ENCODE results near the gene NSF.
"Not testable (repeated sequence)": the region's sequence is repeated elsewhere in the genome, so short reads cannot be mapped to it uniquely, and the experiment has no call there.

Gene NSF

DNA sequence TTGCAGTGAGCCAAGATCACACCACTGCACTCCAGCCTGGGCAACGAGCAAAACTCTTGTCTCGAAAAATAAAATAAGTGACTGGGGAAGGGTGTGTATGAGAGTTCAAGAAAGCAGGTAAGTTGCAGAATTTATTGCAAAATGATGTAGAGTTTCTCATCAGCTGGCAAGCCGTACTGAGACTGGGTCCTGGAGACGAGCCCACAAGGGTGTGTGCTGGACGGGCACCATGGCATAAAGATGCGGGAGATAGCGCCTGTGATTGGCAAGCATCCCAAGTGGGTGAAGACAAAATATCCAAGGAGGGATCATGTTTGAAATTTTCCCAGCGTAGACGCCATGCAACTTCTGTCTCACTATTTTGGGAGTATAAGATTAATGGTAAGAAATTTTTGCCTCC, 168.7 kb downstream of the NSF start:
- DNase-seq, result no peak

DNA sequence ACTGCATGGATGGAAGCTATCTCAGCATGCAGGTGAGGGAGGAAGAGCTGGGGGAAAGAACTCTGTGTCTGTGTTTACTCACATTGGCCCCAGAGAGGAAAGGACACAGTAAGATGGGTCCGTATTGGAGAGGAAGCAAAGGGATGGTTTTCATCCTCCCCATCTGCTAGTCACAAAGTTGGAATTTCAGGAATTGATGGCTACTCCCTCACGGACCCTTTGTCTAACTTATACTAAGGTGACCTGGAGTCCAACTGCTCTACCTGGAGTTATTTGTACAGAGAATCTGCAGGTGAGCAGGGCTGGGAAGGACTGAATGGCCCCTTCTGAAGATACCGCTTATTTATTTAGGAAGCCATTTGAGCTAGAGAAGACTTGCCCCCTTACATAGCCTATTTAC, 172.9 kb downstream of the NSF start:
- DNase-seq, result peak; percentile 17

DNA sequence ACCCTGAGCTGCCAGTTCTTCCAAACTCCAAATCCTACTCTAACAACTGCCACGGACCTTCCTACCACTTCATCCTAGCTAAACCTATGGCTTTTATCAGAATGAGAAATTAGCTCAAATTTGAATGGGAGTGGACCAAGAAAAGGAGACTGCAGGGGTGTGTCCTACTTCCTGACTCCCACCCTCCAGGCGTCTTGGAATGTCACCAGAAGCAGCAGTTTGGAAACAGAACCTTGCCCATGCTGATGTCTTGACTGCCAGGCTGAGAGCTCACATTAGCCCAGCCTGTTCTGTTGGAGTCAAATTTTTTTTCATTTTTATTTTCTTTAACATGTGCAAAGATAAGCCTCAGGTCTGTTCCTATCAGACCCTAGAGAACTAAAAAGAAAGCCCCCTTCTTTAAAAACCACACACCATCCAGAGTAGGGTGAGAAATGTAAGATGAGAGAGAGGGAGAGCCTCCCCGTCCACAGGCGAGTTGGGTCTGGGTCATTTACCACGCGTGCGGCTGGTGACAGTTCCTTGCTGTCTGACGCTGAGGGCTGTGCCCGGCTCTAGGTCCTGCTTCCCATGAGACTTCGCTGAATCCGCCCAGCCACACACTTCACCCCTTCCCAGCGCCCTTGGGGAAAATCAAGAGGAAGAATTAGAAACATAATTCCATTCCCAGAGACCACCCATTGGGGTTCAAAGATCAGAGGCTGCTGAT, 173.7 kb downstream of the NSF start:
- no peak for DNase-seq

DNA sequence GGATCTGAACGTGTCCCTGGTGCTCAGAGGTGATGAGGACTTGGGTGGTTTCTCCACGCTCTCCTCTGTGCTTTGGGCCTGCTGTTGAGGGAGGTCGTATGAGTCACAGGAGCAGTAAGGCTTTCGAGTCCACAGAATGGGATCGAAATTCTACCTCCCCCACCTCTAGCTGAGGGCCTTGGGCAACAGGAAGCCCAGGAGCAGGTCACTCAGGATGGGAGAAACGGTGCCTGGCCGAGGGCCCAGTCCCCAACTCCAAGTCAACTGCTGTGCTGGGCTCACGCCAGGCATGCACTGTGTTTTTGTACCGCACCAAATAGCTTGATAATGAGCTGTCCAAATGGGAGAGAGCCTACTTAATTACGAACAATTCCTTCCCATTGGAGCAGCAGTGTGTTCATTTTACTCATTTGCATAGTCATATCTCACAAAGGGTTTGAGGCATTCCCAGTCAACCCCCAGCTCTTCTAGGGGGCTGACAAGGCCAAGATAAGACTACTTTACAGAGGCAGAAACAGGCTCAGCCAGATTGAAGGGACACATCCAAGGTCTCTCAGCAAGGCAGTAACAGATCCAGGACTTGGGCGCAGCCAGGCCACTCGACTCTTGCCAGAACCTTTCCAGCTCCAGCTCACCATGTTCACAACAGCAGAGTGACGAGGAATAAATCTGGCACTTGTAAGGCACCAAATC, 174.4 kb downstream of the NSF start:
- DNase-seq, result peak; percentile 98

DNA sequence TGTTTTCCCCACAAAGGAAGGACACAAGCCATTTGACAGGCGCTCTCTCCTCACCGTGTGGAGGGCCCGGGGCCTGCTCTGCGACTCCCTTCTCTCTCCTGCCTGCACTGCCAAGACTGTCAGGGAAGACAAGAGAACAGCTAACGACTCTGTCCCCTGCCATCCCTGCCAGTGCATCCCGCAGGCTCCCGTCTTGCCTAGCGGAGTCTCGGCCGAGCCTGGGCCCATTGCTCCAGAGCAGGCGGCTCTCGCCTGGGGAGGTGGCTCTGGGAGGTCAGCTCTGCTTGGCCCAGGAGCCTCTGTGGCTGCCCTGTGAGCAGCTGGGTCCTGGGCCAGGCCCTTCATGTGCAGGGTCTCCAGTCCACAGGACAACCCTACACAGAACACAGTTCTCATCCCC, 175.0 kb downstream of the NSF start:
- no peak for DNase-seq

DNA sequence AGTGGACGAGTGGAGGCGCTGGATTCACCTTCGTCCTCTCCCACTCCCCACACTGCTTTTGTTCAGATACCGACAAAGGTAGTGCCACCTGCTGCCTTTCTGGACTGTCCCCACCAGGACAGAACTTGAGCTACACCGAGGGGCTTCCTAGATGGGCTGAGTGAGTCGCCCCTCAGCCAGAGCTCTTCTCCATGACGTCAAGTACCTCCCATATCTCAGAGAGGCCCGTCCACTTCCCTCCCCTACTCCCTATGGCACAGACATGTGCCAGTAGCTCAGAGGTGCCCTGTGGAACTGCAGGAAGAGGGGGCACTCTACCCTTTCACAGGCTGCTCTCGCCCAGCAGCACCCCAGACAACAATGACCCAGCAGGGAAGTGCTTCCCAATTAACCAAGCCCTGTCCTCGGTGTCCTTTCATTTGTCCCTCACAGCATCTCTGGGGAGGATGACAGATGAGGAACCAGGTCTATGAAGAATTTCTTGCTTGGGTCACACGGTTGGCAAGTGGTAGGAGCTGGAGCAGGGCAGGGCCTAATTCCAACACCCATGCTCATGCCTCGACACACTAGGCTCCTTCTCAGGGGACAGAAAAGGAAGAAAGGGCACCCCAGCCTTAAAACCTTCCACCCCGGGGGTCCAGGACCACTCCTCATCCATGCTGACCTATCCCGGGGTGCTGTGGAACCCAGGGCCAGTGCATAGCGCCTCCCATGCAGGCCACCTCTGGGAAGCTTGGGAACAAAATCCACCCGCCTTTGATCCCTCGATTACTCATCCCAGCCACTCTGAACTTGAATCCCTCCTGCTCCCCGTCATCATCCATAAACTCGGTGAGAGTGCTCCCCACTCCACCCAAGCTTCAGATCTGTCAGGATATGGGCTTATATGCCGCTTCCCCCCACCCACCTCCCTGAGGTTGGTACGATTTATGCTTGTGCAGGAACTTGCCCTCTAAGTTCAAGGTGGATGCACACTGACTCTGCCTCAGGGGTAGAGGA, 176.3 kb downstream of the NSF start:
- no peak for DNase-seq

DNA sequence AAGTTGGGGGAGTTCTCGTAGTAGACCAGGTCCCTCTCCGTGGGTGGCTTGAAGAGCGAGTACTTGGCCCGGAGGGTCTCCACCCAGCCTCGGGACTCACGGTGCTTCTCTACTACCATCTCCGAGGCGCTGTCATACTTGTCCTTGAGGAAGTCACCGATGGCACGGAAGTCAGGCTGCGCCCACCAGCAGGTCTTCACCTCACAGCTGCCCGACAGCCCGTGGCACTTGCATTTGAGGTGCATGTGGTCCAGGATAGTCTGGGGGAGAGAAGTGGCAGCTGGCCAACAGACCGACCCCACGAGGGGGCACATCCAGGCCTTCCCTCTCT, 178.0 kb downstream of the NSF start:
- DNase-seq, result no peak

DNA sequence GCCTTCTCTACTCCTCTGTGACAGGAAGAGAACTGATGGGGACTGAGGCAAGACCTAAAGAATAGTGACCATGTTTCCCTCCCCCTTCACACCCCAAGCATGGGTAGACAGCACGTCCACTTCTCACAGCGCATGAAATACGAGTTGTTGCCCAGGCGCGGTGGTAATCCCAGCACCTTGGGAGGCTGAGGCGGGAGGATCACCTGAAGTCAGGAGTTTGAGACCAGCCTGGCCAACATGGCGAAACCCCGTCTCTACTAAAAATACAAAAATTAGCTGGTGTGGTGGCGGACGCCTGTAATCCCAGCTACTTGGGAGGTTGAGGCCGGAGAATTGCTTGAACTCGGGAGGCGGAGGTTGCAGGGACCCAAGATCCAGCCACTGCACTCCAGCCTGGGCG, 178.4 kb downstream of the NSF start:
- DNase-seq, result not testable (repeated sequence)

DNA sequence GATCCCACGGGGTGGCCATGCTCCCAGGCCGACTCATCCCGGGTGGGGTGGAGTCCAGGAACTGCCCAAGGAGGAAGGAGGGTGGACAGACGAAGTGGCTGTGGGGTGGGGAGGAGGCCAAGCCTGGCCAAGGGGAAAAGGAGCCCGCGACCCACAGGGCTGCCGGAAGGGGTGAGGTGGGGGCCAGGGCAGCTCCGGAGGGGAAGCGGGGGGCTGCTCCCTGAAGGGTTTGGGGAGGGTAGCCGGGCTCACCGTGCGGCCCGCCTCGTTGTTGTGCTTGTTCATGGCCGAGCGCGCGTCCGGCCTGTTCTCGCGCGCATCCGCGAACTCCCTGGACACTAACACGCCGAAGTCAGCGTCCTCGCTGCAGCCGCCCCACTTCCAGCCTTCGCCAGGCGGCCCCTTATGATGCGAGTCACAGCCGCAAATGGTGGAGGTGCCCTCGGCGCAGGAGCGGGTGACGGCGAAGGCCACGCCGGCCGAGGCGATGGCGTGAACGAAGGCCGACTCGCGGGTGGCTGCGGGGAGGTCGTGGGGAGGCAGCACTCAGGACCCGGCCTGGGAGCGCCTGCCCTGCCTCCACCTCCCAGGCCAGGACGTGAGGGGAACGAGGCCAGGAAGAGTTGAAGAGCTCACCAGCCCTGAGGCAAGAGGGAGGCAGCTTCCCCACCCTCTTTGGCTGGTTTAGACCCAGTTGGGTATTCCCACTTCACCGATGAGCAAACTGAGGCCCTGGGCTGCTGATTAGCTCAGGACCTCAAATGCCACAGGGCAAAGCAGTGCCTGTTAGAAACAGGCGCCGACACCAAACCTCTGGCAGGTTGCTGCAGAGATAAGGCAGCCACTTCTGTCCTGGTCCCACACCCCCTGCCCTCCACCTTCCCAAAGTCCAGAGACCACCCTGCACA, 179.3 kb downstream of the NSF start:
- no peak for DNase-seq

DNA sequence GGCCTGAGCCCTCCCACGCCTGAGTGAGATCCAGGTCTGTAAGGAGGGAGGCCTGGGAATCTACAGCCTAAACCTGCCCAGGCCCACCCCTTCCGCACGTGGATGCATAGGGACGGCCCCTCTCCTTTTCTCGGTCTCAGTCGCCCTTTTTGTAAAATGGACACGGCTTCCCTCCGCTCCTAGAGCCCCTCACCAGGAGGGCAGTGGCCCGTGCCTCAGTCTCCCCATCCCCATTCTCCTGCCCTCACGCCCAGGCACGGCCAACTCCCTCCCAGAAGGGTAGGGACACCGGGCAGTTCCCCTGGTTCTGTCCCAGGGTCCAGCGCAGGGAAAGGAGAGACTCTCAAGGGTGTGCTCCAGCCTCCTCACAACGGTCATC, 180.0 kb downstream of the NSF start:
- DNase-seq, result no peak

DNA sequence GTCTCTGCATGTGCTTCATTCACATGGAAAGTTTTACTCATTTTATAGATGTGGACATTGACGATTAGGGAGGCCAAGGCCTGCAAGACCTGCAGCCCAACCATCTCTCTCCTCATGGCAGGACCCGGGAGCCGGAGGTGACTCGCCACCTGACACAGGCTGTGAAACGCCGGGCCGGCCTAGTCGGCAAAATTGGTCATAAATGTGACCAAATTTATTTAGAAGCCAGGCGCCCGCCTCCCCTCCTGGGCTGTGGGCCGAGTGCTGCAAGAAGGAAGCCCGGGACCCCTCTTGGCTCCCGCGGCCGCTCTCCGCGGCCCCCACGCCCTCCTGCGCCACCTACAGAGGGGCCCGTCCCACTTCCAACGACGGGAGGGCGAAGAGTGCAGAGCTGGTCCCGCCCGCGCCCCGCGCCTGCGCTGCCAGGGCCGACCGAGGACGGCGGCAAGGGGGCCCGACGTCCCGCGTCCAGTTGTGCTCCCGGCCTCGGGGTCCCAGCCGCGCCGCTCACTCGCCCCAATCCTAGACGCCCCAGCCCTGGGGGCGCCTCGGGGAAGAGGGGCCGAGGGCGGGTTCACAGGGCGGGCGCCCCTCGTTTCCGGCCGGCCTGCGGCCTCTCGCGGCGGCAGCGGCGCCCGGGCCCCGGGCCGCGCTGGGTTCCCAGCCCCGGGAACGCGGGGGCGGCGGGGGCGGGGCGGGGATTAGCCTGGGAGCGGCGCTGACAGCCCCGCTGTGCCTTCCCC, 180.5 kb downstream of the NSF start:
- DNase-seq, result peak; percentile 64

DNA sequence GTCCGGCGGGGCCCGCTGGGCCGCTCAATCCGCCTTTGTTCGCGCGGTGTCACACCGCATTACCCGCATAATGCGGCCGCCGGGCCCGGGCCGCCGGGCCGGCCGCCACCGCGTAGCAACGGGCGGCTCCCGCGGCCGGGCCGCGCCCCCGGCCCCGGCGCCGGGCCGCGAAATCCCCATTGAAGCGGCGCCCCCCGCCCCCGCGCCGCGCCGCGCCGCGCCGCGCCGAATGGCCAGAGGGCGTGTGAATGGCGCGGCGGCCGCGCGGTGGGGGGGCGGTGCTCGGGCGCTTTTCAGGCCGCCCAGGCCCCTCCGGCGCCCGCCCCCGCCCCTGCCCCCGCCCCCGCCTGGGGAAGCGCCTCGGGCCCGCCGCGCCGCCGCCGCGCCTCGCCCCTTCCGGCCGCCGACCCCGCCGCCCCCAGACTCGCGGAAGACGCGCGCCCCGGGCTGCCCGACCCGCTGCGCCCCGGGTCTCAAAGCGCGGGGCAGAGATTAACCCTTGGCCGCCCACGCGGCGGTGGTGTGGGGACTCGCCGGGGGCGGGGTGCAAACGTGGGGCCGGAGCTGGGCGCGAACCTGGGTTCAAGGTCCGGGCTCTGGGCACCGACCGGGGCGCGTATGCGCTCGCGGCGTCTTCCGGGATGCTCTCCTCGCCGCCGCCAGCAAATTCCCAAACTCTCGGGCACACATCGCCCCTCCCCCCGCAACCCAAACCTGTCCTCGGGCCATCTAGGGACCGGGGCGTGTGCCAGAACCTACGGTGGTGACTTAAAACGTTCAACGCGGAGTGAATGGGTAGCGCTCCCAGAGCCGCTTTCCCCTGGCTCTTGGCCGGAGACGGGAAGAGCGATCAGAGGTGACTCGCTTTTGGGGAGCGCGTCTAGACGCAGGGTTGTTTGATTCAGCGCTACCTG, 181.3 kb downstream of the NSF start:
- DNase-seq, result peak; percentile 47

DNA sequence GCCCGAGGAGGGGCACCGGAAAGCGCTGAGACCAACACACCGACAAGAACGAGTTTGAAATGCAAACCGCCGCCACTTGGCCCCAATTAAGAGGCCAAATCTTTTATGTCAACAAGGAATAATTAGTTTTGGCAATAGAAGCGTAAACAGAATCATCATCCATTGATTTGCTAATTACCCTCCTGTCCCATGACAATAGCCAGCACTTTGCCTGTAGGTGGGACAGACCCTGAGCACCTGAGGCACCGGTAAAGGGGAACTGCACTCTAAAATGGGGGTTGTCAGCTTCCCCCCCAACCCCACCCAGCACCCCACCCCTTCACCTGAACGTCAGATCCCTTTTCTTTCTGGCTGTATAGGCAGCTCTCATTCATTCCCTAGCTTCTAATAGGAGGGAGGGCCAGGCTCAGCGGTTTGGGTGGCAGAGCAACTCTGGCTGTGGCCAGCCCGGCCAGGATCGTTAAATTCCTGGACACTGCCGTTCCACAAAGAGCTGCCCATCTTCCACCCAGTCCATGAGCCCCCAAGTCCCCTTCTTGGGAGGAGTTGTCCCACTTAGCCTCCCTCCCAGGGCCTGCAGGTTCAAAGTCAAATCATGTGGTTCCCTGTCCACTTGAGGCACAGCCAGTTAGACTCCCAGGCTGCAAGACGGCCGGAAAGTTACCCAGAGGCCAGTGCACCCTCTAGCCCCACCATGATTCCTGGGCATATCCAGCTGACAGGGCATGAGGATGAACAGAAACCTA, 182.2 kb downstream of the NSF start:
- no peak for DNase-seq

DNA sequence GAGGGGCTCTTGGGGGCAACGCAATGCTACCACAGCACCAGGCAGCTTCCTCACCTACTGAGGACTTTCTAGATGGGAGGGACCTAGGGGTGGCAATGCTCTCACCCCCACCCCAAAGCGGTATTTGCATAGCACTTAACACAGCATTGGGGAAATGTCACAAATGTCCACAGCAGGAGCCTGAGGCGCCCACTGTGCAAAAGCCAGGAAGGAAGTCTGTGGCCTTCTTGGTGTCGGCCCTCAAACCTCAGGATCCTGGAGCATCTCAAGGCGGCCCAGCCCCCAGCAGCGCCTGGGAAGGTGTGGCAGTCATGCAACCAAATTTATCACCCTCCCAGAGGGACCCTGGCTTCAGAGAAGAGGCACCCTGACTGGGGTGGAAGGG, 182.7 kb downstream of the NSF start:
- no peak for DNase-seq

DNA sequence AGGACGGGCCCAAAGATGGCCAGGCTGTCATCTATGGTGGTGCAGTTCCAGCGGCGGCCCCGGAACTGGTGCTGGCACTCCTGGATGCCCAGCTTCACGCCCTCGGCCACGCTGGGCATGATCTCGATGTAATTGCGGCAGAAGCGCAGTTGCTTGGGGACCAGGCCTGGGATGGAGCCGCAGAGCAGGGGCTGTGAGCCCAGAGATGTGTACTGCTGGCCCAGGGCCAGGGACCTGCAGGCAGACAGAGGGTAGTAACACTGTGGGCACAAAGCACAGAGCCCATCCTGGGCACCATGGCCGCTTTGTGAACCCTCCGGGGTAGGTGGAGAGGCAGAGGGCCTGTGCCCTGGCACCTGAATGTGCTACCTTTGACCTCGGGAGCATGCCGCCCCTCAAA, 183.2 kb downstream of the NSF start:
- DNase-seq, result no peak

DNA sequence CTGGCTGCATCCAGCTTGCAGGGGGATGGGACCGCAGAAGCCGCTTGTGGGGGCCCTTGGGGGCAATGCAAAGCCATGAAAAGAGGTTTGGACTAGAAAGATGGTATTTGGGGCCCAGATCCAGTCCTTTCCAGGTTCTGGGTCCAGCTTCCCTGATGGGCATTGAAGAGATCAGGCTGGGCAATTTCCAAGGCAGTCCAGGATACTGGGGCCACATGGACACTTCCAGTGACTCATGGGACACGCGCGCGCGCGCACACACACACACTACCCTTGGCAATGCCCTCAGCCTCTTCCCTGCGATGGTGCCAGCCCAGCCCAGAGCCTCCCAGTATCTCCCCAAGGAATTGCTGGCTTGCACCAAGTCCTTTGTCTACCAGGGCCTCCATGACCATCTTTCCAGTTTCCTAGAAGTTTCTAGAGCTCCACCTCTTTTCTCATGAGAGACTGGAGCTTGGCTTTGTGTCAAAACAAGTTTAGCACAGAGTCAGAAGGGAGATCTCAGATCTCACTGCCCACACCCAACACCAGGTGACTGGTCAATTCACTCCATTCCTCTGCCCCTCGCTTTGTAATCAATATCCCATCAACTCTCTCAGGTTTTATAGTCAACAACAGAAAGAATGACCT, 183.8 kb downstream of the NSF start:
- no peak for DNase-seq

DNA sequence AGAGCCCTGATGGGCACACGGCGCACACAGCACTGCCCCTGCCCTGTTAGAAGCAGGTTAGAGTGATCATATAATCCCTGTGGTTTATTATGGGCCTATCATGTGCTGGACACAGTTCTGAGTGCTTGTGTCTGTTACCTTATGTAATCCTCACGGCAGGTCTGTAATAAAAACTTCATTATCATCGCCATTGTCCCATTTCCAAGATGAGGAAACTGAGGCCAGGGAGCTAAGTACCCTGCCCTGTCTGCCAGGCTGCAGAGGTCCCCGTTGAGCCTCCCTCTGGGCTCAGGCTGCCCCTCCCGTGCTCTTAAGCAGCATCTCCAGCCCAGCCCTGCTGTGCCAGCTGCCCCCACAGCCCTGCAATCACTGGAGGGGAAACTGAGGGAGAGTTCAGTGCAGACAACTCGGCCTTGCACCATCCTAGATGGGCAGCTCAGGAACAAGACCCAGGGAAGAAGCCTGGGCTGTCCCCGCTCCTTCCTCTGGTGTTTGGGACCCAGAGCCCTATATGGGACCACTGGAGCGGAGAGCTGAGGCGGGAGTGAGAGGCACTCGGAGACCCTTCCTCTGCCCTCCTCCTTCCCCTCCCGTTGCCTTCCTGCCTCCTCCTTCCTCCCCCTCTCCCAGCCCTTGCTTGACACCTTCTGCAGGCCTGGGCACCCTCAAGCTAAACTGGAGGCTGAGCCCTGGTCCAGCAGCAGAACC, 186.0 kb downstream of the NSF start:
- DNase-seq, result no peak

DNA sequence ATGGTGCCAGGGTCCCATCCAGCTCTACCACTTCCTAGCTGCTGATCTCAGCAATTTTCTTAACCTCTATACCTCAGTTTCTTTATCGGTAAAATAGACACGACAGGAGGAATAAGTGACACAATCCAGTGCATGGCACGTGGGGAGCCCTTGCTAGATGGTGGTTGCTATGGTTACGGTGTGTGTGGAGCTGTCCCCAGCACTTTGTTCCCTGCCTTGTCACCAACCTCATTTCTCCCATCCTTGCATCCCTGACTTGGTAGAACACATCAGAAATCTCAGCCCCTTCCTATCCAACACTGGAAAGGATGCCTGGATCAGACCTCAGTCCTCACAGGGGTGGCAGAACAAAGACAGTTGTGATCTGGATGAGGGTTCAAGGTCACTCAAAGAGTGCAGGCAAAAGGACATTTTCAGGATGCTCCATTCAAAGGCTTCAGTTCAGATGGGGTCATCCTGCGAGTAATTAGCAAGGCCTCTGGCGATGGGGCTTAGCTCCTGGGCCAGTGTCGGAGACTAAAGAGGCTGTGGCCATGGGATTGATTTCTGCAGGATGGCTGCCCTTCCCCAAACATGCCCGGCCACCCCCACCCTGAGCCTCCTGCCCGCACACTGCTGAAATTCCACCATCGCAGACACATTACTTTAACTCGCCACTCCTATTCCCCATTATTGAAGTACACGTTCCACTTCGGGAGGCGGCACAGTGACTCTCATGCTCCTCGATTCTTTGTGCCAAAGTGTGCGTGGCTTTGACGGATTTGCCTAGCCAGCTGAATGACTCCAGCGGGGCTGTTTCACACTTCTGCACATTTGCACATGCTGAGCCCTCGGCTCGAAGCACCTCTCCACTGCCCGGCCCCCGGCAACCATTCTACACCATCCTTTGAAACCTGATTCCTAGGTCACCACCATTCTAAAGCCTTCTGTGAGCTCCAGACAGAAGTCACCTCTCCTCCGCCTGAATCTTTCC, 187.8 kb downstream of the NSF start:
- peak; percentile 24 for DNase-seq
